GM18951 (cell line): ENCODE data around the gene OTOGL.
"Not testable (repeated sequence)": the region's sequence is repeated elsewhere in the genome, so short reads cannot be mapped to it uniquely, and the experiment has no call there.

ENCODE experiments used
- POLR2A ChIP-seq: IDR thresholded peaks from 4 replicates; pipeline ENCODE4 v1.6.1; 2011; ENCODE audit warnings: mild to moderate bottlenecking; ENCODE audit not compliant: insufficient read length, insufficient read depth; ENCODE audit errors: extremely low read depth
- in situ Hi-C: fragments of 300-500 bp; cut with MboI; formaldehyde crosslinking; loops from one replicate; pipeline ENCODE4 v1.12.0; 2022; ENCODE audit warnings: low sequenced_read_pairs, mixed read lengths, inconsistent platforms; ENCODE audit not compliant: unreplicated experiment

OTOGL gene

GRCh38 chr12:80233926-80234325, 134.6 kb downstream of the OTOGL start:
- no peak for TF ChIP-seq POLR2A
- in situ Hi-C loops = no loop called here

DNA sequence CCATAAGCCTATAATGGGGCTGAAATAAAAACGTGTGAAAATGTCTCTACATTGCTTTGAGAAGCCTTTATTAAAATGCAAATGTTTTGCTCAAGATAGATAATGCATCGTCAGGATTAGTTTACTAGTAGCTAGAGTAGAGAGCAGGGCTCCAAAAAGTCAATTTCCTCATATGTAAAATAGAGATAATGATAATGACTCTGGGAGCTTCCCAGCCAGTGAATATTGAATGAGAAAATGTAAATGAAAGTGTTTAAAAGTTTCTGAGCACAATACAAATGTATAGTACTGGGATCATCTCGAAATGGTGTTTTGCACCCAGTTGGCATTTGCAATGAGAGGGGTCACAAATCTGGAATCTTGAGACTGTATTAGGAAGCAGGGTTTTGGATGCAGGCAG, 135.3 kb downstream of the OTOGL start:
- in situ Hi-C loops = no loop called here
- TF ChIP-seq POLR2A = no peak

GRCh38 chr12:80235944-80236343, 136.6 kb downstream of the OTOGL start:
- in situ Hi-C loops = no loop called here
- TF ChIP-seq POLR2A = no peak

DNA sequence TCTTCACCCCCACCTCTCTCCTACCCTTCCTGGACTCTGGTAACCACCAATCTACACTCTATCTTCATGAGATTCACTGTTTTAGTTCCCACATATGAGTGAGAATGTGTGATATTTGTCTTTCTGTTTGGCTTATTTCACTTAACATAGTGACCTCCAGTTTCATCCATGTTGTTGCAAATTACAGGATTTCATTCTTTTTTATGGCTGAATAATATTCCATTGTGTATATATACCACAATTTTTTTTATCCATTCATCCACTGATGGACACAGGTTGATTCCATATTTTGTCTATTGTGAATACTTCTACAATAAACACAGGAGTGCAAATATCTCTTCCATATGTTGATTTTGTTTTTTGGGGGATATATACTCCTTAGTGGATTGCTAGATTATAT, 140.5 kb downstream of the OTOGL start:
- TF ChIP-seq POLR2A = no peak
- in situ Hi-C loops = no loop called here

DNA sequence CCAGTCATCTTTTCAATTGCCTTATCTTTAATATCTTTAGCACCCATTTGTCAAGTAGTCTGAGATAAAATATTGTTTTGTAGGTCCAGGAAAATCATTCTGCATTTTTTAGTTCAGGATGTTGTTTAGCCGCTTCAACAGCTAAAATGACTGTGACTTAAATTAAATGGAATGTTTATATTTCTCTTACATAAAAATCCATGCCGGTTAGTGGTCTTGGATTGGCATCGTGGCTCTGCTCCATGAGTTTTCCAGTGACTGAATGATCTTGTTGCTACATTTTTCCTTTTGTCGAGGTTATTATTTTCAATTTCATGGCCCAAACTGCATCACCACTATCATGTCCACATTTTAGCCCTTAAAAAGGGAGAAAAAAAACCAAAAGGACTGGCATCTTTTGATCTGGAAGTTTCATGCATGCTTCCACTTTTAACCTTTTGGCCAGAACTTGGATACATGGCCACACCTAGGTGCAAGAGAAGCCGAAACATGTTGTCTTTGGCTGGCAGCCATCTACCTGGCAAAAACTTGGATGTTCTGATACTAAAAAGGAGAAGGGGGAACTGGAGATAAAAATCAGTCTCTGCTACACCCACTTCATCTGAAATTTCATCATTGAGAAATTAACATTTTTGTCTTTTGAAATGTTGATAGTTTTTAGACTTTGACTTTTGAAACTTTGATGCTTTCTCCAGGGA, 142.4 kb downstream of the OTOGL start:
- in situ Hi-C loops = no loop called here
- TF ChIP-seq POLR2A = no peak

- TF ChIP-seq POLR2A = no peak
- in situ Hi-C loops = no loop called here
Measured at GRCh38 chr12:80242321-80242720, 143.0 kb downstream of the OTOGL start.

DNA sequence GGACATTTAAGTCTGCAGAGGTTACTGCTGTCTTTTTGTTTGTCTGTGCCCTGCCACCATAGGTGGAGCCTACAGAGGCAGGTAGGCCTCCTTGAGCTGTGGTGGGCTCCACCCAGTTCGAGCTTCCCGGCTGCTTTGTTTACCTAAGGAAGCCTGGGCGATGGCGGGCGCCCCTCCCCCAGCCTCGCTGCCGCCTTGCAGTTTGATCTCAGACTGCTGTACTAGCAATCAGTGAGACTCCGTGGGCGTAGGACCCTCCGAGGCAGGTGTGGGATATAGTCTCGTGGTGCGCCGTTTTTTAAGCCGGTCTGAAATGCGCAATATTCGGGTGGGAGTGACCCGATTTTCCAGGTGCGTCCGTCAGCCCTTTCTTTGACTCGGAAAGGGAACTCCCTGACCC, 150.2 kb downstream of the OTOGL start:
- in situ Hi-C loops = not testable (repeated sequence)

DNA sequence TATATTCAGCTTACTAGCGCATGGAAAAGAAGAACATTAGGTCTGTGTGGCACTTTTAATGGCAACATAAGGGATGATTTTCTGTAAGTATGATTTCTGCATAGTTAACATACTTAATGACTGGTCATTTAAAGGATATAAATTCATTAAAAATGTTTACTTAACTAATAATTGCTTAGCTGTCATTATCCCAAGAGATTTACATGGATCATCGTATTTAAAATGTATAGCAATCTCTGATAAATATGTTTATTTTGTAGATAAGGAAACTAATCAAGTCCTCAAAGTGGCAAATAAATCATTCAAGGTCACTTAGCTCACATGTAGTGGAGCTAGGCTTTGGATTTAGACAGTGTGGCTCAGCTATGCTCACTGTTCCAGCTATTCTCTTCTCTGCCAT, 158.6 kb downstream of the OTOGL start:
- in situ Hi-C loops = no loop called here
- no peak for TF ChIP-seq POLR2A

DNA sequence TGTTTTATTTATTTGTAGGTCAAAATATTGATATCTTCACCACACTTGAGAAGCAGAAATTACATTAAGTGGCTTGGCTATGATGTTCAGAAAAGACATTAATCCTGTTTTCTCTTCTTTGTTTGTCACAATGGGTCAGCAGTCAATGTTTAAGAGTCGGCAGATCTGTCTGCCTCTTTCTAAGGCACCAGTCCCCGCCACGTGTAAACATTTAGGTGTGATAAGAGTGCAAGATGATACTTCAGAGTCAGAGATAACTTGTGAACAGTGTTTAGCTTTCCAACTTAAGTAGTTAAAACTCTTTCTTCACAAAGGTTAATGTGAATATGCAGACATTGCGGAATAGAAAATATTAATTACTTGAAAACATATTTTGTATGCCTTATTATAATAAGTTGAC, 160.9 kb downstream of the OTOGL start:
- in situ Hi-C loops = no loop called here
- no peak for TF ChIP-seq POLR2A

- no peak for TF ChIP-seq POLR2A
- in situ Hi-C loops = no loop called here
Measured at GRCh38 chr12:80261403-80261802, 162.1 kb downstream of the OTOGL start.

DNA sequence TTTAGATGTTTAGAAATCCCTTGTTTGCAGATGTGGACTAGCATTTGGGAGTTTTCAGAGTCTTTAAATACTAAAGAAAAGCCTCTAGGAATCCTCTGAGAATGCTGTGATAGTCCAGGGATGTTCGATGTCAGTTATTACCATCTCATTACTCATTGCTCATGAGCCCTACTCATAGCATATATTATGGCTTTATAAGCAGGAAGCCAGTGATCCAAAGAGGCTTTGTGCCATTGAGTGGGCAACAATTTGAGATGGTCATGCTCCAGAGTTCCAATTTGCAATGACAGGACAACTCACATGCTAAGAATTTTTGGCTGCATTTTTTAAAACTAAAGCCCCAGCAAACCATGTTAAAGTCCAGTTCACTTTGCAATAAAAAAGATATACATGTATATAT, 163.0 kb downstream of the OTOGL start:
- in situ Hi-C loops = no loop called here
- TF ChIP-seq POLR2A = no peak

- TF ChIP-seq POLR2A = no peak
- in situ Hi-C loops = no loop called here
Measured at GRCh38 chr12:80262771-80263170, 163.4 kb downstream of the OTOGL start.

- TF ChIP-seq POLR2A = no peak
- in situ Hi-C loops = no loop called here
Measured at GRCh38 chr12:80264386-80264785, 165.0 kb downstream of the OTOGL start.

DNA sequence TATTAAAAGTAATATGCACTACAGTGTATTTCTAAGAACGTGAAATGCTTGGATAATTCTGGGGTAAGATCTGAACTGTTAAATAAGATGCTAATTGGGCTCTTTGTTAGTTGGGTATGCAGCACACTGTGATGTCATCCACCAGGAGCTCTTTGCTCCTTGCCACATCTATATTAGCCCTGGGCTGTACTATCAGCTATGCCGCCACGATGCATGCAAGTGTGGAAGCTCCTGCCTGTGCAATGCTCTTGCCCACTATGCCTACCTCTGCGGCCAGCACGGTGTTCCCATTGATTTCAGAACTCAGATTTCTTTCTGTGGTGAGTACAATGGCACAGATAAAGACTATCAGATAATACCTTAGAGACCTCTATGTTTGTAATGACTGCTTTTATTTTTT, 165.6 kb downstream of the OTOGL start:
- TF ChIP-seq POLR2A = no peak
- in situ Hi-C loops = no loop called here
